Peyer's patch (tissue), 4 donors: Measurements from ENCODE around the gene KCNQ5.

Experiments used
- CTCF ChIP-seq, 6 experiments: fragments of 450-650 bp in 4 of 6; fragments of 200-600 bp in 2 of 6; sonication (generic) in 1 of 6; IDR thresholded peaks; one replicate each; pipeline ENCODE4 v1.5.1; 2017 to 2019; ENCODE audit warnings: antibody characterized with exemption in 6 of 6, mild to moderate bottlenecking in 3 of 6, moderate library complexity in 1 of 6
- POLR2A ChIP-seq, 2 donors: fragments of 450-650 bp; IDR thresholded peaks; one replicate each; pipeline ENCODE4 v1.5.1; 2017; ENCODE audit warnings: antibody characterized with exemption in 2 of 2, mild to moderate bottlenecking in 2 of 2, moderate library complexity in 2 of 2

GRCh38 chr6:72783035-72783434, 161.2 kb downstream of the KCNQ5 start:
- no peak for TF ChIP-seq CTCF (IDR thresholded peaks at IDR 0.05)
- TF ChIP-seq POLR2A (IDR thresholded peaks at IDR 0.05) = no peak
